K562 (cell line): ENCODE measurements around the gene ACAD10. TPM values are rescaled to one million over a fixed set of nuclear protein-coding genes. Genes with fewer than 3 reads are reported as not detected.

ENCODE experiments used
- ARID3B ChIP-seq: fragments of 250-450 bp; sonication (Bioruptor Pico); IDR thresholded peaks from 2 replicates; pipeline ENCODE4 v1.4.0; 2020; ENCODE audit warnings: borderline replicate concordance
- ARID4B ChIP-seq: sonication (generic); formaldehyde crosslinking; IDR thresholded peaks from 2 replicates; pipeline ENCODE4 v1.8.0; 2022; ENCODE audit warnings: mild to moderate bottlenecking, missing genetic modification reagents
- CGGBP1 ChIP-seq: fragments of 250-450 bp; sonication (Bioruptor Pico); IDR thresholded peaks from 2 replicates; pipeline ENCODE4 v1.9.0; 2021; ENCODE audit warnings: mild to moderate bottlenecking
- DEAF1 ChIP-seq: fragments of 450-650 bp; formaldehyde crosslinking; IDR thresholded peaks from 2 replicates; pipeline ENCODE4 v1.4.0; 2020; ENCODE audit warnings: mild to moderate bottlenecking, moderate library complexity
- EP300 ChIP-seq: IDR thresholded peaks from 2 replicates; pipeline ENCODE4 v1.6.1; 2012; ENCODE audit warnings: low read length, improper control_type of control experiment
- FOXK1 ChIP-seq: sonication (generic); formaldehyde crosslinking; IDR thresholded peaks from 2 replicates; pipeline ENCODE4 v1.8.0; 2022; ENCODE audit warnings: missing genetic modification reagents, mild to moderate bottlenecking, borderline replicate concordance
- FOXM1 ChIP-seq, 2 experiments: fragments of 450-650 bp in 1 of 2; sonication (generic) in 1 of 2; formaldehyde crosslinking in 1 of 2; IDR thresholded peaks; 2 replicates each; pipeline versions ENCODE4 v1.6.1 to v1.9.0; 2017 to 2022; ENCODE audit warnings: low read depth in 2 of 2, mild to moderate bottlenecking in 2 of 2, missing genetic modification reagents in 1 of 2, moderate library complexity in 1 of 2
- HDAC1 ChIP-seq, 2 experiments: fragments of 450-650 bp; IDR thresholded peaks; 2 replicates each; pipeline ENCODE4 v1.6.1; 2016 to 2017; ENCODE audit warnings: inconsistent platforms in 1 of 2, mild to moderate bottlenecking in 1 of 2, moderate library complexity in 1 of 2
- LARP7 ChIP-seq: fragments of 450-650 bp; IDR thresholded peaks from 2 replicates; pipeline ENCODE4 v1.6.1; 2016
- MAX ChIP-seq: sonication (generic); formaldehyde crosslinking; IDR thresholded peaks from 2 replicates; pipeline ENCODE4 v1.9.0; 2022; ENCODE audit warnings: mild to moderate bottlenecking, missing genetic modification reagents
- RCOR1 ChIP-seq, 2 experiments: IDR thresholded peaks; 2 replicates each; pipeline ENCODE4 v1.6.1; 2012; ENCODE audit warnings: low read depth in 2 of 2, low read length in 2 of 2, borderline replicate concordance in 1 of 2, improper control_type of control experiment in 1 of 2
- RFX7 ChIP-seq: fragments of 250-450 bp; sonication (Bioruptor Pico); IDR thresholded peaks from 2 replicates; pipeline ENCODE4 v1.5.1; 2021; ENCODE audit warnings: mild to moderate bottlenecking
- TEAD4 ChIP-seq, 2 experiments: sonication (generic) in 1 of 2; formaldehyde crosslinking in 1 of 2; IDR thresholded peaks; 2 replicates each; pipeline versions ENCODE4 v1.6.1 to v1.8.0; 2012 to 2022; ENCODE audit warnings: borderline replicate concordance in 1 of 2, inconsistent platforms in 1 of 2, low read length in 1 of 2, mild to moderate bottlenecking in 1 of 2, missing genetic modification reagents in 1 of 2
- ZEB2 ChIP-seq: fragments of 450-650 bp; IDR thresholded peaks from 2 replicates; pipeline ENCODE4 v1.6.1; 2016
- ZKSCAN8 ChIP-seq: fragments of 200-800 bp; sonication (Bioruptor generic); IDR thresholded peaks from 2 replicates; pipeline ENCODE4 v1.6.1; 2016; ENCODE audit warnings: missing genetic modification characterization, missing compliant biosample characterization
- ZNF311 ChIP-seq: fragments of 250-450 bp; sonication (Bioruptor Pico); IDR thresholded peaks from 2 replicates; pipeline ENCODE4 v1.4.0; 2020; ENCODE audit warnings: mild to moderate bottlenecking, moderate library complexity
- ZNF431 ChIP-seq: sonication (generic); formaldehyde crosslinking; IDR thresholded peaks from 2 replicates; pipeline ENCODE4 v1.8.0; 2022; ENCODE audit warnings: mild to moderate bottlenecking, missing genetic modification reagents
- polyA plus RNA-seq, 8 experiments: library from polyadenylated mRNA; depleted of rRNA in 4 of 8; stranded (reverse) in 5 of 8; unstranded in 3 of 8; fragments of >200 nt; fragmentation: Nextera tagmentation in 2 of 8; fragmentation: Illumina TruSeq in 1 of 8; extraction: Ambion mirVana in 2 of 8; extraction: Trizol in 1 of 8; gene quantifications; 2 replicates each; pipeline versions ENCODE4 v1.2.1 to v1.2.3, GENCODE V29; 2011 to 2014; ENCODE audit warnings: inconsistent platforms in 1 of 8, missing spikeins in 1 of 8
- total RNA-seq, 7 experiments: library from RNA; depleted of rRNA in 6 of 7; stranded (reverse); fragments of >200 nt in 6 of 7; fragmentation: Illumina TruSeq in 2 of 7; extraction: Trizol in 2 of 7; gene quantifications; 2 replicates each; pipeline versions ENCODE4 v1.2.1 to v1.2.3, GENCODE V29; 2011 to 2021; ENCODE audit warnings: low replicate concordance in 1 of 7

The ACAD10 gene
- total and polyA plus RNA-seq, 9 of the 15 experiments (the other 6 are each of a cell fraction or from before 2014, with no cell fraction given), result 2.3 to 19.2 (median 12.0) TPM

GRCh38 chr12:111741235-111741812 is 55.5 kb downstream of the ACAD10 start (continued):
- TF ChIP-seq DEAF1 (CRISPR knock-in tag) (no peak), ZNF431 (CRISPR knock-in tag) (no peak), ARID4B (CRISPR knock-in tag) (no peak), LARP7 (no peak), MAX (CRISPR knock-in tag) (no peak), RFX7 (no peak), FOXK1 (CRISPR knock-in tag) (no peak), ZKSCAN8 (CRISPR knock-in tag) (0 out of 2 replicates have a peak, but pooled peaks have one; percentile 45), EP300 (peak; percentile 84), FOXM1 (IDR thresholded peaks at IDR 0.05; ENCODE audit: low read depth) (peak; percentile 86), FOXM1 (CRISPR knock-in tag; IDR thresholded peaks at IDR 0.05; ENCODE audit: low read depth) (no peak), ARID3B (CRISPR knock-in tag) (no peak), ZNF311 (CRISPR knock-in tag) (no peak), ZEB2 (peak; percentile 80), CGGBP1 (no peak), RCOR1 (IDR thresholded peaks at IDR 0.05; ENCODE audit: borderline replicate concordance in 1 of 2, low read depth in 2 of 2, low read length in 2 of 2) (peak in 1 of 2 experiments; percentile 49; a peak in 1 of 4 replicates), TEAD4 (IDR thresholded peaks at IDR 0.05; ENCODE audit: low read length) (peak; percentile 94), TEAD4 (CRISPR knock-in tag; IDR thresholded peaks at IDR 0.05; ENCODE audit: borderline replicate concordance) (no peak), HDAC1 (IDR thresholded peaks at IDR 0.05) (peak in 1 of 2 experiments; percentile 18; a peak in 1 of 4 replicates)
